ENCODE results near the gene YPEL3.

The YPEL3 gene

GRCh38 chr16:30068333-30068732 lies 27.7 kb downstream of the YPEL3 start:
- DNase-seq, result no peak

GRCh38 chr16:30067584-30067916 lies 28.5 kb downstream of the YPEL3 start:
- DNase-seq, result no peak

- DNase-seq, result no peak
These were observed 29.0 kb downstream of the YPEL3 start for GRCh38 chr16:30066761-30067583.

GRCh38 chr16:30065943-30066760 lies 29.9 kb downstream of the YPEL3 start:
- no peak for DNase-seq

- peak; percentile 86 to 88 for DNase-seq
These were observed 30.7 kb downstream of the YPEL3 start, which contains the start of gene ALDOA for GRCh38 chr16:30065102-30065942. Gene ALDOA (plus strand): TSS chr16:30065760. CDS start chr16:30066898, 1,138 bp downstream.

GRCh38 chr16:30064729-30065101 lies 31.3 kb downstream of the YPEL3 start:
- no peak for DNase-seq

- DNase-seq, result peak; percentile 40 to 67
These were observed 31.9 kb downstream of the YPEL3 start for GRCh38 chr16:30063893-30064728.

GRCh38 chr16:30063278-30063892 lies 32.6 kb downstream of the YPEL3 start:
- no peak for DNase-seq

GRCh38 chr16:30060836-30061554 lies 35.0 kb downstream of the YPEL3 start:
- no peak for DNase-seq

- DNase-seq, result no peak
These were observed 35.7 kb downstream of the YPEL3 start for GRCh38 chr16:30060346-30060745.

GRCh38 chr16:30054959-30055553 lies 41.0 kb downstream of the YPEL3 start:
- DNase-seq, result peak in 1 of 2 experiments; percentile 17

GRCh38 chr16:30054451-30054850 lies 41.6 kb downstream of the YPEL3 start:
- no peak for DNase-seq

- no peak for DNase-seq
These were observed 42.5 kb downstream of the YPEL3 start for GRCh38 chr16:30053376-30054015.

GRCh38 chr16:30052671-30053372 lies 43.2 kb downstream of the YPEL3 start:
- DNase-seq, result peak; percentile 67 to 68

GRCh38 chr16:30051518-30051917 lies 44.5 kb downstream of the YPEL3 start:
- DNase-seq, result no peak

GRCh38 chr16:30049871-30050270 lies 46.1 kb downstream of the YPEL3 start:
- no peak for DNase-seq

- DNase-seq, result no peak
These were observed 49.4 kb downstream of the YPEL3 start for GRCh38 chr16:30046588-30046987.

- no peak for DNase-seq
These were observed 49.8 kb downstream of the YPEL3 start for GRCh38 chr16:30046178-30046577.
